ENCODE measurements around the gene CPEB2. TPM values are rescaled to one million over a fixed set of nuclear protein-coding genes. Genes with fewer than 3 reads are reported as not detected.

The CPEB2 gene
- total and polyA plus RNA-seq, 10 of the 15 experiments (the other 5 are each of a cell fraction or from before 2014, with no cell fraction given) = 0.73 to 8.3 (median 3.7) TPM

- H3K4me2 ChIP-seq (ENCODE audit: control insufficient read depth, insufficient read depth) = no peak overlapping the region
- in situ Hi-C loops (cut with MboI) (no loop called here), intact Hi-C loops (cut with micrococcal nuclease; ENCODE audit: unreplicated experiment) (no loop called here)
- ChIA-PET SMC1A (ENCODE audit: uncharacterized antibody, unreplicated experiment) (no interaction called here), CTCF (no interaction called here), RAD21 (ENCODE audit: unreplicated experiment) (no interaction called here), POLR2A (interaction anchor here (0.8 kb wide), 1 partner anchor 34 kb away, joined by 3 read pairs; no protein-coding TSS in a partner anchor)
- FAIRE-seq (no peak), ATAC-seq (no peak), DNase-seq (ENCODE audit: low read depth, low spot score) (no peak)
- 97% methylated on average over 6 of the region's 6 CpGs for WGBS (ENCODE audit: insufficient coverage, insufficient replicate concordance, low lambda C conversion rate, missing lambda C conversion rate)
- no peak for TF ChIP-seq MTA2 (IDR thresholded peaks at IDR 0.05; ENCODE audit: low read depth)
- no peak for TF ChIP-seq PAX8 (IDR thresholded peaks at IDR 0.05)
- TF ChIP-seq RBBP5 (conservative IDR thresholded peaks at IDR 0.05) = no peak
- TF ChIP-seq YBX1 (IDR thresholded peaks at IDR 0.05) = no peak
- TF ChIP-seq IRF5 (IDR thresholded peaks at IDR 0.05; ENCODE audit: borderline replicate concordance) = no peak
- H3K27me3 ChIP-seq (replicated peaks in 1 of 2; ENCODE audit: control insufficient read depth in 2 of 2, insufficient read depth in 2 of 2, low read length in 1 of 2) = no peaks in the 10 kb centered on the region
- H3K36me3 ChIP-seq (ENCODE audit: control insufficient read depth in 2 of 2, insufficient read depth in 2 of 2, low read length in 1 of 2) = peaks cover 2 to 16% of the 10 kb centered on the region in 2 experiments
- no peak overlapping the region for H2AFZ ChIP-seq (ENCODE audit: control insufficient read depth, low read depth, low read length)
- H4K20me1 ChIP-seq (ENCODE audit: control insufficient read depth, insufficient read depth) = no peaks in the 10 kb centered on the region
- H3K79me2 ChIP-seq (ENCODE audit: control insufficient read depth, insufficient read depth, low read length) = no peaks in the 10 kb centered on the region
- no TSS peak for BruUV-seq (replicated peaks)
- H3K4me3 ChIP-seq = no peak overlapping the region
- H3K4me1 ChIP-seq (ENCODE audit: control insufficient read depth, insufficient read depth, low read length) = no peaks in the 10 kb centered on the region
- H3K9ac ChIP-seq (ENCODE audit: control insufficient read depth, insufficient read depth, low read length) = no peak overlapping the region
- H3K27ac ChIP-seq (ENCODE audit: control insufficient read depth, insufficient read depth) = no peak overlapping the region
- H3K9me3 ChIP-seq (replicated peaks; ENCODE audit: control insufficient read depth, insufficient read depth, low read length) = no peaks in the 10 kb centered on the region
These were observed 61.1 kb downstream of the CPEB2 start for GRCh38 chr4:15063341-15063740.

- intact Hi-C loops (cut with micrococcal nuclease; ENCODE audit: unreplicated experiment) (no loop called here), in situ Hi-C loops (cut with MboI) (no loop called here)
- H4K20me1 ChIP-seq (ENCODE audit: control insufficient read depth, insufficient read depth) = no peaks in the 10 kb centered on the region
- FAIRE-seq (no peak), DNase-seq (ENCODE audit: low read depth, low spot score) (no peak), ATAC-seq (no peak)
- WGBS (ENCODE audit: insufficient coverage, insufficient replicate concordance, low lambda C conversion rate, missing lambda C conversion rate) = 99% methylated on average over 5 of the region's 5 CpGs
- no peaks in the 10 kb centered on the region for H3K27me3 ChIP-seq (replicated peaks in 1 of 2; ENCODE audit: control insufficient read depth in 2 of 2, insufficient read depth in 2 of 2, low read length in 1 of 2)
- BruUV-seq (replicated peaks) = no TSS peak
- H3K9ac ChIP-seq (ENCODE audit: control insufficient read depth, insufficient read depth, low read length) = no peak overlapping the region
- no peak overlapping the region for H3K27ac ChIP-seq (ENCODE audit: control insufficient read depth, insufficient read depth)
- SMC1A ChIA-PET (ENCODE audit: uncharacterized antibody, unreplicated experiment) = interaction anchor here (1.4 to 2.6 kb wide), 2 partner anchors 9 to 26 kb away, joined by 3 to 11 read pairs; no protein-coding TSS in a partner anchor
- H3K4me2 ChIP-seq (ENCODE audit: control insufficient read depth, insufficient read depth) = no peak overlapping the region
- RAD21 ChIA-PET (ENCODE audit: unreplicated experiment) = no interaction called here
- no peaks in the 10 kb centered on the region for H3K4me1 ChIP-seq (ENCODE audit: control insufficient read depth, insufficient read depth, low read length)
- no peaks in the 10 kb centered on the region for H3K9me3 ChIP-seq (replicated peaks; ENCODE audit: control insufficient read depth, insufficient read depth, low read length)
- peaks cover 0 to 8% of the 10 kb centered on the region in 2 experiments; a peak in 3 of 4 replicates for H3K36me3 ChIP-seq (ENCODE audit: control insufficient read depth in 2 of 2, insufficient read depth in 2 of 2, low read length in 1 of 2)
- no peak overlapping the region for H2AFZ ChIP-seq (ENCODE audit: control insufficient read depth, low read depth, low read length)
- no peaks in the 10 kb centered on the region for H3K79me2 ChIP-seq (ENCODE audit: control insufficient read depth, insufficient read depth, low read length)
- H3K4me3 ChIP-seq = no peak overlapping the region
- POLR2A ChIA-PET = no interaction called here
- CTCF ChIA-PET = interaction anchor here (0.7 kb wide), 1 partner anchor 9 kb away, joined by 3 read pairs; no protein-coding TSS in a partner anchor
- TF ChIP-seq BACH1 (IDR thresholded peaks at IDR 0.05; ENCODE audit: borderline replicate concordance) (no peak), USF1 (IDR thresholded peaks at IDR 0.05; ENCODE audit: borderline replicate concordance, extremely low read length, insufficient read depth, low read depth, low read length) (no peak), ZBTB4 (CRISPR knock-in tag; IDR thresholded peaks at IDR 0.05) (no peak), FOXM1 (IDR thresholded peaks at IDR 0.05; ENCODE audit: low read depth, low read length) (no peak), E2F4 (IDR thresholded peaks at IDR 0.05; ENCODE audit: low read depth, low read length) (no peak), EED (IDR thresholded peaks at IDR 0.05; ENCODE audit: low read depth) (no peak), CREB1 (IDR thresholded peaks at IDR 0.05; ENCODE audit: low read depth) (no peak)
These were observed 63.2 kb downstream of the CPEB2 start for GRCh38 chr4:15065516-15065915.

Data from GM12878 (cell line).